ENCODE measurements around the gene NR3C1.

The NR3C1 gene

GRCh38 chr5:143248822-143249579 lies 154.5 kb downstream of the NR3C1 start:
- DNase-seq: no peak

- no peak for DNase-seq
Observed at GRCh38 chr5:143248391-143248790, 155.1 kb downstream of the NR3C1 start.

GRCh38 chr5:143247134-143247815 lies 156.2 kb downstream of the NR3C1 start:
- no peak for DNase-seq

- DNase-seq: peak; percentile 5
Observed at GRCh38 chr5:143245929-143246561, 157.4 kb downstream of the NR3C1 start.

- no peak for DNase-seq
Observed at GRCh38 chr5:143244990-143245389, 158.5 kb downstream of the NR3C1 start.

- no peak for DNase-seq
Observed at GRCh38 chr5:143244000-143244736, 159.3 kb downstream of the NR3C1 start.

GRCh38 chr5:143243103-143243502 lies 160.4 kb downstream of the NR3C1 start:
- DNase-seq: no peak

- DNase-seq: no peak
Observed at GRCh38 chr5:143241892-143242291, 161.6 kb downstream of the NR3C1 start.

- DNase-seq: no peak
Observed at GRCh38 chr5:143239882-143240518, 163.5 kb downstream of the NR3C1 start.

- no peak for DNase-seq
Observed at GRCh38 chr5:143238620-143239019, 164.9 kb downstream of the NR3C1 start.

GRCh38 chr5:143237664-143238063 lies 165.8 kb downstream of the NR3C1 start:
- no peak for DNase-seq

- no peak for DNase-seq
Observed at GRCh38 chr5:143236682-143237081, 166.8 kb downstream of the NR3C1 start.

- DNase-seq: no peak
Observed at GRCh38 chr5:143235423-143235822, 168.1 kb downstream of the NR3C1 start.

- DNase-seq: no peak
Observed at GRCh38 chr5:143234162-143234842, 169.2 kb downstream of the NR3C1 start.

GRCh38 chr5:143233031-143233430 lies 170.5 kb downstream of the NR3C1 start:
- DNase-seq: no peak

- DNase-seq: no peak
Observed at GRCh38 chr5:143231973-143232812, 171.3 kb downstream of the NR3C1 start.

- DNase-seq: no peak
Observed at GRCh38 chr5:143231416-143231815, 172.1 kb downstream of the NR3C1 start.

GRCh38 chr5:143230676-143230996 lies 172.8 kb downstream of the NR3C1 start:
- peak; percentile 24 for DNase-seq

- peak; percentile 25 for DNase-seq
Observed at GRCh38 chr5:143229896-143230675, 173.4 kb downstream of the NR3C1 start.

GRCh38 chr5:143229426-143229895 lies 174.0 kb downstream of the NR3C1 start:
- DNase-seq: no peak

Measured in NCI-H1436 (cell line).